ENCODE data around the gene LSG1. TPM values are rescaled to one million over a fixed set of nuclear protein-coding genes. Genes with fewer than 3 reads are reported as not detected.

Gene LSG1
- total and polyA plus RNA-seq, 2 donors from 2014 or later, result 14.8 to 33.3 TPM

DNA sequence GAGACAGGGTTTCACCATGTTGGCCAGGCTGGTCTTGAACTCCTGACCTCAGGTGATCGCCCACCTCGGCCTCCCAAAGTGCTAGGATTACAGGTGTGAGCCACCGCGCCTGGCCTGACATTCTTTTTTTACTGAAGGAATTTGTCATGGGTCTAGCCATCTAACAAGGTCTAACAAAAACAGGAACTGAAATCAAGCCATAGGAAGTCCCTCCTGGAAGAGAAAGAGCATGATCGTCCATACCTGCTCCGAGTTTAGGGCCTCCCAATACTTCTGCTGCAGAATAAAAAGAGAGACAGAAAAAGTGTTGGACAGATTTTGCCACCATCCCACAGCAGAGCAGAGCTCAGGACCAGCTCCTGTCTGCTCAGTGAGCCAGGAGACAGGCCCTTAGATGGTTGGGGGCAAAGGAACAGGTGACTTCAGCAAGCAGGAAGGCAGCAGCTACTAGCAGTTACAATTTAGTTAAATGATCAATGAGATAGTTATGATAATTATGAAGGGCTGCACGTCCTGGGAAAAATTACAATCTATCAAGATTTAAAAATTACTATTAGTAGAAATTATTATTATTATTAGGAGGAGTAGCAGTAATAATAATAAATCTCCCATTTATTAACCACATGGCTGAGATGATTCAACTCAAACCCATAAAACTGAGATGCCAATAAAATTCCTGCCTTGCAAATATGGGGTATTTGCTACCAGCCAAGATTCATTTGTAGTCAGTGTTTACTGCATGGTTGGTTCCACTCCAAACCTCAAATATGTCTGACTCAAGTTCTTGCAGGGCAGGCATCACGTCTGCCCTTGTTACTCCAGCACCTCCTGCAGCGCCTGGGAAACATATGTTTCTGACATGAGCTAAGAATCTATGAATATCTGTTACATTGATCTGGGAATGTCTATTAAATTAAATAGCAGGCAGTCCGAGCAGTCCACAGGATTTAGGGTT is 78.9 kb downstream of the LSG1 start:
- Histone ChIP-seq H3K9me3 (ENCODE audit: control insufficient read depth in 2 of 3, insufficient read depth in 1 of 3, low read length in 3 of 3) (no peaks in the 10 kb centered on the region), H3K27ac (ENCODE audit: low read depth in 2 of 2, low read length in 2 of 2) (no peak overlapping the region), H3K9ac (ENCODE audit: low read length in 3 of 3) (no peak overlapping the region), H3K27me3 (ENCODE audit: control insufficient read depth, insufficient read depth, low read length) (no peaks in the 10 kb centered on the region), H3K36me3 (ENCODE audit: control insufficient read depth in 2 of 3, insufficient read depth in 3 of 3, low read length in 3 of 3) (peaks cover 0 to 2% (median 0%) of the 10 kb centered on the region in 3 donors), H3K4me3 (ENCODE audit: low read length in 3 of 3) (no peak overlapping the region), H3K4me1 (ENCODE audit: control insufficient read depth in 2 of 3, insufficient read depth in 2 of 3, low read depth in 1 of 3, low read length in 3 of 3) (no peaks in the 10 kb centered on the region)
- DNase-seq (peak in 1 of 5 donors; percentile 29), FAIRE-seq (no peak)
- intact Hi-C loops (cut with DNase I), result no loop called here
- TF ChIP-seq, protein P1, sequence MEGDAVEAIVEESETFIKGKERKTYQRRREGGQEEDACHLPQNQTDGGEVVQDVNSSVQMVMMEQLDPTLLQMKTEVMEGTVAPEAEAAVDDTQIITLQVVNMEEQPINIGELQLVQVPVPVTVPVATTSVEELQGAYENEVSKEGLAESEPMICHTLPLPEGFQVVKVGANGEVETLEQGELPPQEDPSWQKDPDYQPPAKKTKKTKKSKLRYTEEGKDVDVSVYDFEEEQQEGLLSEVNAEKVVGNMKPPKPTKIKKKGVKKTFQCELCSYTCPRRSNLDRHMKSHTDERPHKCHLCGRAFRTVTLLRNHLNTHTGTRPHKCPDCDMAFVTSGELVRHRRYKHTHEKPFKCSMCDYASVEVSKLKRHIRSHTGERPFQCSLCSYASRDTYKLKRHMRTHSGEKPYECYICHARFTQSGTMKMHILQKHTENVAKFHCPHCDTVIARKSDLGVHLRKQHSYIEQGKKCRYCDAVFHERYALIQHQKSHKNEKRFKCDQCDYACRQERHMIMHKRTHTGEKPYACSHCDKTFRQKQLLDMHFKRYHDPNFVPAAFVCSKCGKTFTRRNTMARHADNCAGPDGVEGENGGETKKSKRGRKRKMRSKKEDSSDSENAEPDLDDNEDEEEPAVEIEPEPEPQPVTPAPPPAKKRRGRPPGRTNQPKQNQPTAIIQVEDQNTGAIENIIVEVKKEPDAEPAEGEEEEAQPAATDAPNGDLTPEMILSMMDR (IDR thresholded peaks at IDR 0.05; ENCODE audit: borderline replicate concordance, extremely low read depth, insufficient read depth), result no peak

Other genes starting within 250 kb of the LSG1 start
- 103 TPM for gene ATP13A3, start 185.2 kb downstream of the LSG1 start, total RNA-seq
- gene ATP13A3, start 185.2 kb downstream of the LSG1 start, polyA plus RNA-seq (ENCODE audit: insufficient read depth, low read depth, low replicate concordance), result 15.3 TPM
- 15.7 TPM for gene TMEM44, start 38.8 kb downstream of the LSG1 start, total RNA-seq
- gene TMEM44, start 38.8 kb downstream of the LSG1 start, polyA plus RNA-seq (ENCODE audit: insufficient read depth, low read depth, low replicate concordance), result 7.0 TPM
- gene FAM43A, start 13.7 kb upstream of the LSG1 start, total RNA-seq, result 11.4 TPM
- gene FAM43A, start 13.7 kb upstream of the LSG1 start, polyA plus RNA-seq (ENCODE audit: insufficient read depth, low read depth, low replicate concordance), result 5.0 TPM

Measured in kidney (tissue), 14 donors.